Measurements from ENCODE around the gene GOLPH3. TPM values are rescaled to one million over a fixed set of nuclear protein-coding genes. Genes with fewer than 3 reads are reported as not detected.
"Not testable (repeated sequence)": the region's sequence is repeated elsewhere in the genome, so short reads cannot be mapped to it uniquely, and the experiment has no call there.

GOLPH3 gene
- total RNA-seq, 4 donors from 2014 or later: 58.6 to 74.6 (median 63.0) TPM

GRCh38 chr5:32129074-32129598 is 45.0 kb downstream of the GOLPH3 start:
- TF ChIP-seq CTCF (IDR thresholded peaks at IDR 0.05) (no peak), POLR2A (IDR thresholded peaks at IDR 0.05) (no peak)
- peaks cover 3 to 72% (median 12%) of the 10 kb centered on the region in 3 donors for H3K36me3 ChIP-seq
- no peaks in the 10 kb centered on the region for H3K27me3 ChIP-seq
- no peak overlapping the region for H3K4me3 ChIP-seq
- H3K4me1 ChIP-seq: peaks cover 0 to 27% (median 0%) of the 10 kb centered on the region in 3 donors
- H3K9me3 ChIP-seq: no peaks in the 10 kb centered on the region
- DNase-seq: no peak
- WGBS, 2 donors: 73 to 87% methylated on average over 5 to 7 of the region's 7 CpGs
- H3K27ac ChIP-seq: no peak overlapping the region
- intact Hi-C loops (cut with DNase I): no loop called here

GRCh38 chr5:32127711-32128110 is 46.4 kb downstream of the GOLPH3 start:
- intact Hi-C loops (cut with DNase I): no loop called here
- Histone ChIP-seq H3K4me3 (no peak overlapping the region), H3K36me3 (peaks cover 3 to 77% (median 12%) of the 10 kb centered on the region in 3 donors), H3K27ac (no peak overlapping the region), H3K9me3 (no peaks in the 10 kb centered on the region), H3K4me1 (peaks cover 0 to 15% (median 0%) of the 10 kb centered on the region in 3 donors), H3K27me3 (no peaks in the 10 kb centered on the region)
- 85 to 94% methylated on average over 2 to 3 of the region's 3 CpGs for WGBS, 2 donors
- no peak for DNase-seq
- TF ChIP-seq CTCF (IDR thresholded peaks at IDR 0.05) (no peak), POLR2A (IDR thresholded peaks at IDR 0.05) (no peak)

DNA sequence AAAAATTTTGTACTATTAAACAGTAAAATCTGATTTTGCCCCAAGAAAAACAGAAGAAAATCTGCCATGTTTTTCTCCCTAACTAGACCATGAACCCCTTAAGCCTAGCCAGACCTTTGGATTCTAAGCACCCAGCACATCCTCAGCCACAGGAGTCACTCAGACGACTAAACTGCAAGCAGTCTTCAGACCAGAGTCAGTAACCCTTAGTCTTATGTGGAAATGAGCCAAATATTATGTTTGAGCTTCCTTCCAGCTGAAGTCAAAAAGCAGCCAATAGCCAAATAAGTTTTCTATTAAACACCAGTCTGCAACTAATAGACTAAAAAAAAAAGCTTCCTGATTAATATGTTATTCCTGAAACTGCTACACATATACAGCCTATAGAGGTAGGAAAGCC is 47.4 kb downstream of the GOLPH3 start:
- Histone ChIP-seq H3K36me3 (peaks cover 3 to 78% (median 12%) of the 10 kb centered on the region in 3 donors), H3K9me3 (no peaks in the 10 kb centered on the region), H3K27ac (no peak overlapping the region), H3K27me3 (no peaks in the 10 kb centered on the region), H3K4me1 (peaks cover 0 to 13% (median 0%) of the 10 kb centered on the region in 3 donors), H3K4me3 (no peak overlapping the region)
- no peak for DNase-seq
- WGBS, 2 donors: 44 to 53% methylated on average over 1 of the region's 1 CpG
- TF ChIP-seq CTCF (IDR thresholded peaks at IDR 0.05) (no peak), POLR2A (IDR thresholded peaks at IDR 0.05) (no peak)
- intact Hi-C loops (cut with DNase I): no loop called here

DNA sequence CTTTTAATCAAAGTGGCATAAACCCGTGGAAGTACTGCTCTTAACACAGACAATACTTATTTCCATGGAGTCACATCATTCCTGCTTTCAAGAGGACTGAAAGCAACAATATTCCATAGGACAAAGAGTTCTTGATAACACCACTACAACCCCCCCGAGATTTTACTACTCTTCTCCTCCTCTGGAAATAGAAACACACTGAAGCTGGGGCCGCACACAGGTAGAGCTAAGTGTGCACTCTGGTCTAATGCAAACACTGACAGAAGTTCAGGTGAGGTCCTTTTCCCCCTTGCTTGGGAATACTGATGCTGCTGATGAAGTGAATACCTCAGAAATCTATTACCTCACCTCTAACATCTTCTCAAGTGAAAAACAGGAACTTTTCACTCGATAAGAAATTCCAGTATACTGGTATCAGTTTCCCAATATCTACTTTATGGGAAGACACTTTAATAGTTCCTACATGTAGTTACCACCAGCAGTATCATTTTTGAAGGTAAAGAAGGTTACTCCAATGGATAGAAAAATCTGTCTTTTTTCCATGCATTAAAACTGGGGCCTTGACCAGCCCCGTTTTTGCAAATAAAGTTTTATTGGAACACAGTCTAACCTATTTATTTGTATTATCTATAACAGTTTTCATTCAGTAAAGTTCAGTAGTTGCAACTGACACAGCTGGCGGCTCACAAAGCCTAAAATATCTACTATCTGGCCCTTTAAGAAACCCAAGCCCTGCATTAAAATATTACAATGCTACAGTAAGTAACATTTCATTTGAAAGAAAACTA is 50.0 kb downstream of the GOLPH3 start:
- Histone ChIP-seq H3K4me3 (no peak overlapping the region), H3K36me3 (peaks cover 3 to 85% (median 12%) of the 10 kb centered on the region in 3 donors), H3K27ac (no peak overlapping the region), H3K9me3 (no peaks in the 10 kb centered on the region), H3K4me1 (peaks cover 0 to under 1% (median 0%) of the 10 kb centered on the region in 3 donors), H3K27me3 (no peaks in the 10 kb centered on the region)
- WGBS, 2 donors: 81 to 91% methylated on average over 6 of the region's 6 CpGs
- TF ChIP-seq POLR2A (IDR thresholded peaks at IDR 0.05): no peak
- intact Hi-C loops (cut with DNase I): no loop called here
- no peak for DNase-seq

DNA sequence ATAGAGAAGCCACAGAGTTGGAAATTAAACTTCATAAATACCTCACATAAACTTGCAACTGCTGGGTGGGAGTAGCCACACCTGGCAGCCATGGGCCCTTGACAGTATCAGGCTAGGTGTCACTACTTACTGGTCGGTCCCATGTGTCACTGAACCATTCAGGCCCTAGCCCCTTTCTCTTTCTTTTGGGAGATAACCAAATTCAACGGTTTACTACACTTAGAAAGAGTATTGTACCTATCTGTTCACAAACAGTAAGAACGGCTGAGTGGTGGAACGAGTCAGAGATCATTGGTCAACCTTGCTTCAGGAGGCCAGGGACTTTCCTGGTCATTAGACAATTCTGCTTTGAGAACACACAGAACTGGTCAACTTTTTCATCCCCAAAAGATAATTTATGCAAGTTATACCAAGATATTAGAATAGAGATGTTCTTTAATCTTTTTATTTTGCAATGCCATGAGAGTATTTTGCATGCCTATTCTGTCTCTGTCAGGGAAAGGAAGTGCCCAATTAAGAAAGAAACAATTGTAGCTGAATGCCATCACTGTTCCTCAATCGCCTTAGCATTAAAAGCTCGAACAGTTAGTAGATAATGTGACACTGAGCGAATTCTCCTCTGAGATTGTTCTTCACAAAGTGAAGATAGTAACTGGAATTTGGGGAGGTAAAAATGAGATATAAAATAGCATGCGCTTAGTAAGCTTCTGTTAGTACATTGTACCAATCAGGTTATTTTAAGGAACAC is 50.9 kb downstream of the GOLPH3 start:
- WGBS, 2 donors: 87 to 88% methylated on average over 8 of the region's 8 CpGs
- Histone ChIP-seq H3K9me3 (no peaks in the 10 kb centered on the region), H3K27me3 (no peaks in the 10 kb centered on the region), H3K27ac (no peak overlapping the region), H3K4me3 (no peak overlapping the region), H3K4me1 (no peaks in the 10 kb centered on the region), H3K36me3 (peaks cover 3 to 87% (median 10%) of the 10 kb centered on the region in 3 donors)
- no peak for TF ChIP-seq POLR2A (IDR thresholded peaks at IDR 0.05)
- TF ChIP-seq CTCF (IDR thresholded peaks at IDR 0.05): no peak
- no peak for DNase-seq
- intact Hi-C loops (cut with DNase I): no loop called here

- intact Hi-C loops (cut with DNase I): not testable (repeated sequence)
These were observed 55.2 kb downstream of the GOLPH3 start for GRCh38 chr5:32118922-32119321.

More at GRCh38 chr5:32118922-32119321, 55.2 kb downstream of the GOLPH3 start:
- H3K9me3 ChIP-seq, H3K27me3 ChIP-seq, DNase-seq, H3K4me3 ChIP-seq, H3K27ac ChIP-seq, H3K4me1 ChIP-seq: not testable (repeated sequence)
- 94% methylated on average over 8 of the region's 8 CpGs for WGBS, 2 donors
- peaks cover 0 to 83% (median 0%) of the 10 kb centered on the region in 3 donors for H3K36me3 ChIP-seq
